Suppressor macrophage treated with lipopolysaccharide for 1 hour (primary cell): ENCODE results near the gene FAM98C.
"Not testable (repeated sequence)": the region's sequence is repeated elsewhere in the genome, so short reads cannot be mapped to it uniquely, and the experiment has no call there.

ENCODE experiments used
- DNase-seq, 3 donors: peaks; one replicate each; pipeline ENCODE4 v3.0.0-alpha.2; 2020 to 2022

FAM98C gene

DNA sequence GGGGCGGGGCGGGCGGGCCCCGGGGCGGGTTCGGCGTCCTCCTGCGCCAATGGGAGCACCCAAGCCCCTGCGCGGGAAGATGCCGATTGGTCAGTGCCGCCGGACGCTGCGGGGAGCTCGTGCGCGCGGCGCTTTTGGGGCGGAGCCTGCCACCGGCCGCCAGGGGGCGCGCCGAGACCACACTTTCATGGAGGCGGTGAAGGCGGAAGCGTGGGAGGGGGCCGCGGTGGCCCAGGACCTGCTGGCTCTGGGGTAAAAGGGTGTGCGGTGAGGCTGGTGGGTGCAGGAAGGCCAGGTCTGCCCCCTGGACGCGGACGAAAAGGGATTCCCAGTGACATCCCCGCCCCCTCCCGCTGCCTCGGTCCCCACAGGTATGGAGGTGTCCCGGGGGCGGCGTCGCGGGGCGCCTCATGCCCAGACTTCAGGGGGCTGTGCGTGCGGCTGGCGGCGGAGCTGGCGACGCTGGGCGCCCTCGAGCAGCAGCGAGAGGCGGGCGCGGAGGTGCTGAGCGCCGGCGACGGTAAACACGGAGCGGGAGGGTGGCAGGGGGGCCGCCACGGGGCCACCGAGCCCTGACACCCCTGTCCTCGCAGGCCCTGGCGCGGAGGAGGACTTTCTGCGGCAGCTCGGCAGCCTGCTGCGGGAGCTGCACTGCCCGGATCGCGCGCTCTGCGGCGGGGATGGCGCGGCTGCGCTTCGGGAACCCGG is at the start of gene FAM98C:
Gene FAM98C, plus strand, starts transcription at position 127 of the 708 bp plus-strand sequence. Its CDS starts 61 bp downstream, at position 188.
- peak; percentile 98 to 99 (median 99) for DNase-seq

DNA sequence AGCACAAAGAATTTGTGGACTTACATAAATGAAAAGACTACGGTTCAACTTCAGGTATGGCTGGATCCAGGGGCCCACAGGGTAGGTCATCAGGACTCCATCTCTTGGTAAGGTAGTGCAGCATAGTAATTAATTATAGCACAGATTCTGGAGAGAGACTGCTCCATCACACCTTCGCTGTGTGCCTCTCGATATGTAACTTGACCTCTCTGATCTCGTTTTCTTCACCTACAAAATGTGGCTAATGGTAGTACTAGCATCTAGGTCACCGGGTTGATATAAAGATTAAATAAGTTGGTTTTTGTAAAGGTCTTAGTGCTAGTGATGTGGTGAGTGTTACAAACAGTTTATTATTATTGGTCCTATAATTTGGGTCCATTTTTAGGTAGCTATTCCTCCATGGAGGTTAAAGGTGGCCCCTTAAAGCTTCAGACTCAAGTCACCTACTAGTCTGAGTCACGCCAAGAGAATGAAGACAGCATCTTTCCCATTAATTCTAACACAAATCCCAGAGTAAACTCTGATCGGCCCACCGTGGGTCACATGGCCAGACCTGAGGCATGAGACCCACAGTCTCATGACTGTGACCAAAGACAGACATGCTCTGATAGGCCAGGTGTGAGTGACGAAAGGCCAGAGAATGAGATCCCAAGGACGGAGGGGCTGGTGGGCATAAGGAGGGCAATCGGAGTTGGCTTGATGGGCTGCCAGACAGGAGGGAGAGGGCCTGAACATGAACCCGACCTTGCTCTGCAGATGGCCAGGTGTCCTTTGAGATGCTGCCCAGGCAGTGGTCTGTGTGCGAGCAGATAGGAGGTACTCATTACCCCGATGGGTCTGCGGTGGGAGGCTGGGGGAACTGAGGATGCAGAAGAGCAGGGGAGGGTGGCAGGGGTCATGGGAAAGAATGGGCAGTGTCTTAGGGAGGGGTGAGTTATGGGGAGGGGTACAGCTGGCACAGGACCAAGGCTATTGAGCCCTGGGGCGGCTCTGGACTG is 46.9 kb upstream of the FAM98C start:
- no peak for DNase-seq

DNA sequence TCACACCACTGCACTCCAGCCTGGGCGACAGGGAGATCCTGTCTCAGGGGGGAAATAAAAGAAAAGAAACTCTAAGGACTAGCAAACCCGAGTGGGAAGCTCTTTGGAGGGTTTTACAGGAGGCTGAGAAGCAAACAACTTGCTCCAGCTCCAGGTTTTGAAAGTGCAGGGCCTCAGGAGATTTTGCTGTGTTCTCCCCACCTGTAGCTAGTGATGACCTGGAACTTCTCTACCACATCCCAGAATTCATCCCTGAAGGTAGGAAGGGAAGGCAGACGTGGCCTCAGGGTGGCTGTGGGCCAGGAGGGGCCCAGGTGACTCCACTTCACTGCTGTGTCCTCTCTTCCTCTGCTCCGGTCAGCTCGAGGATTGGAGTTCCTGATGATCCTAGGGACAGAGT is 44.8 kb upstream of the FAM98C start:
- no peak for DNase-seq

DNA sequence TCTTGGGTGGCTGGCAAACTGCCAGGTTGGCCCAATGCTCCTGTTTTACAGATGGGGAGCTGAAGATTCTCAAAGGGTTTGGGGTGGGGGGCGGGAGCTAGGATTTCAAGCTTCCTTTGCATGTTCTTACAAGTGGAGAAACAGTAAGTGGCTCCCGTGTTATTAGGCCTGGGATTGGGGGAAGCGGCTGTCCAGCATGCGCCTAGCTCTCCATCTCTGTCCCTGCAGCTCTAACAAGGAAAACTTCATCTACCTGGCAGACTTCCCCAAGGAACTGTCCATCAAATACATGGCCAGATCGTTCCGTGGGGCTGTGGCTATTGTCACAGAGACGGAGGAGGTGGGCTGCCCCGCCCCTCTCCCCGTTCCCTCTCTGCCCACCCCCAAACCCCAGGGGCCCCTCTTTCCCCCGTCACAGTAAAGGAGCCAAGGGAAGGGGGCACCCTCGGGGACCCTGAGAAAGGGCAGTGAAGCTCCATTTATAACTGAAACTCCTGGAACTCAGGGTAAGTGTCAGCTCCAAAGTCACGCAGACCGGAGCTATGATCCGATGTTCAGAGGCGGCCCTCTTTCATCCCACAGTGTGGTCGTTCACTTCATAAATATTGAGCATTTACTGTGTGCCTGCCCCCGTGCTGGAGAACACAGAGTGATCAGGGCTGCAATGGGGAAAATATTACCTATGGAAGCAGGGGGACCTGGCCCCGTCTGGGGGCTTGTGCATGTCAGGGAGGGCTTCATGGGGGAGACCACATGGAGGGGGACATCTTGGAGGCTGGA is 43.5 kb upstream of the FAM98C start:
- no peak for DNase-seq

DNA sequence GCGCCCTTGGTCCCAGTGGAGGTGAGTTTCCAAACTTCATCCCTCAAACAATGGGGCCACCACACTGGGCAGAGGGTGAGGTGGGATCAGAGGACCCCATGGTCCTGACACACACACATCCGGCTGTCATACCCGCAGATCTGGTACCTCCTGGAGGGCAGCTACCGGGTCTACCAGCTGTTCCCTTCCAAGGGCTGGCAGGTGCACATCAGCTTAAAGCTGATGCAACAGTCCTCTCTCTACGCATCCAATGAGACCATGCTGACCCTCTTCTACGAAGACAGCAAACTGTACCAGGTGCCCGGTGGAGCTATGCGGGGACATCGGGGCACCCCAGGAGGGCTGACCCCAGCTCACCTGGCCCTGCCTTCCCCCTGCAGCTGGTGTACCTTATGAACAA is 42.5 kb upstream of the FAM98C start:
- DNase-seq = no peak

DNA sequence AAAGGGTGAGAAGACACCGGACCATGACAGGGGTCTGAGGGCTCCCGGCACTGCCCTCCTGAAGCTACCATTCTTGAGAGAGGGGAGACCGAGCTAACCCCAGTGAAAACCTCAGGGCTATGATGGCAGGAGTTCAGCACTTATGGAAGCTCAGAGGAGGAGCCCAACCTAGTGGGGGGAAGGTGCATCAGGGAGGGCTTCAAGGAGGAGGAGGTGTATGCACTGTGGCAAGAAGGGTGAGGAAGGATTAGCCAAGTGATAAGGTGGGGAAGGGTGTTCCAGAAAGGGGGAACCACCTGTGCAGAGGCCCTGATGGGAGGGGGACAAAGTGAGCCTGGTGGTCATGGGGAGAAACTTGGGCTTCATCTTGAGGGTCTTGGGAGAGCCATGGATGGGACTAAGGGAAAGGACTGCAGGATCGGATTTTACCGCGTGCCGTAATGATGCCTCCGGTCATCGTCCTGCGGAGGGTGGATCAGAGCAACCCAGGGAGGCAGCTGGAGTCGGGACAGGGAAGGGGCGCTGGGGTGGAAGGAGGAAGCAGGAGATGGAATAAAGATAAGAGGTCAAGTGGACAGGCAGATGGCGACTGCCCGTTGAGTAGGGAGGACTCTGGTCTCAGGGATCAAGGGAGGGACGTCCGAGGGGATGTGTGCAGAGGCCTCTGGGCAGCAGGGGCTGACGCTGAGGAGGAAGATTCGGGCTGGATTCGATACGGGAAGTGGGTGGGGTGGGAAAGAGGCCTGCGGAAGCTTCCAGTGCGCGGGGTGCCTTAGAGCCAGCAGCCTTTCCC is 41.9 kb upstream of the FAM98C start:
- DNase-seq = no peak

DNA sequence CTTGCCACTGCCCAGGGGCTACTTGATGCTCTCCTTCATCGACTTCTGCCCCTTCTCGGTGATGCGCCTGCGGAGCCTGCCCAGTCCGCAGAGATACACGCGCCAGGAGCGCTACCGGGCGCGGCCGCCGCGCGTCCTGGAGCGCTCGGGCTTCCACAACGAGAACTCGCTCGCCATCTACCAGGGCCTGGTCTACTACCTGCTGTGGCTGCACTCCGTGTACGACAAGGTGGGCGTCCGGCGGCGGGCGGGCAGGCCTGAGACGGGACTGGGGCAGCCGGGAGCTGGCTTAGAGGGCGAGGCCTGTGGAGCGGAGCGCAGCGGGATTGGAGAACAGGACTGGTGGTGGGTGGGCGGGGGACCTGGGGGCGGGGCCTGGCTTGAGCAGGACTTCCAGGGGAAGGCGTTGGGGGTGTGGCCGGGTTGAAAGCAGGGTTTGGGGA is 41.2 kb upstream of the FAM98C start:
- peak; percentile 82 to 93 (median 88) for DNase-seq

DNA sequence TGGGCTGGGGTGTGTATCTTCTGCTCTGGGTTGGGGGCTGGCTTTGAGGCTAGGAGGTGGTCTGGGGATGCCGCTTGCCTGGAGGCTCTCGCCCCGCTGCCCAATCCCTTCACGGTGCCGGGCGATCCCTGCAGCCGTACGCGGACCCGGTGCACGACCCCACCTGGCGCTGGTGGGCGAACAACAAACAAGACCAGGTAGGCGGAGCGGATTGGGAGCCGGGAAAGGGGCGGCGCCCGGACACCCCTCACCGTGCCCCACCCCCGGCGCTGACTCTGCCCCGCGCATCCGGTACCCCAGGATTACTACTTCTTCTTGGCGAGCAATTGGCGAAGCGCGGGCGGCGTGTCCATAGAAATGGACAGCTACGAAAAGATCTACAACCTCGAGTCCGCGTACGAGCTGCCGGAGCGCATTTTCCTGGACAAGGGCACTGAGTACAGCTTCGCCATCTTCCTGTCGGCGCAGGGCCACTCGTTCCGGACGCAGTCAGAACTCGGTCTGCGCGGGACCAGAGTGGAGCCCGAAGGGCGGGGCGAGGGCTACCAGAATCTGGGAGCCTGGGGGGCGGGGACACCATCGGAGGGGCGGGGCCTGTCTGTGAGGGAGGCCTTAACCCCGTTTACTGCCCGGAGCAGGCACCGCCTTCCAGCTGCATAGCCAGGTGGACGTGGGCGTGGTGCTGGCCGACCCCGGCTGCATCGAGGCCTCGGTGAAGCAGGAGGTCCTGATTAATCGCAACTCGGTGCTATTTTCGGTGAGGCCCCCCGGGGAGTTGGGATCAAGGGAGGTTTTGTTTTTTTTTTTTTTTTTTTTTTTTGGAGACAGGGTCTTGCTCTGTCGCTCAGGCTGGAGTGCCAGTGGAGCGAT is 40.6 kb upstream of the FAM98C start:
- peak; percentile 85 to 95 (median 90) for DNase-seq

DNA sequence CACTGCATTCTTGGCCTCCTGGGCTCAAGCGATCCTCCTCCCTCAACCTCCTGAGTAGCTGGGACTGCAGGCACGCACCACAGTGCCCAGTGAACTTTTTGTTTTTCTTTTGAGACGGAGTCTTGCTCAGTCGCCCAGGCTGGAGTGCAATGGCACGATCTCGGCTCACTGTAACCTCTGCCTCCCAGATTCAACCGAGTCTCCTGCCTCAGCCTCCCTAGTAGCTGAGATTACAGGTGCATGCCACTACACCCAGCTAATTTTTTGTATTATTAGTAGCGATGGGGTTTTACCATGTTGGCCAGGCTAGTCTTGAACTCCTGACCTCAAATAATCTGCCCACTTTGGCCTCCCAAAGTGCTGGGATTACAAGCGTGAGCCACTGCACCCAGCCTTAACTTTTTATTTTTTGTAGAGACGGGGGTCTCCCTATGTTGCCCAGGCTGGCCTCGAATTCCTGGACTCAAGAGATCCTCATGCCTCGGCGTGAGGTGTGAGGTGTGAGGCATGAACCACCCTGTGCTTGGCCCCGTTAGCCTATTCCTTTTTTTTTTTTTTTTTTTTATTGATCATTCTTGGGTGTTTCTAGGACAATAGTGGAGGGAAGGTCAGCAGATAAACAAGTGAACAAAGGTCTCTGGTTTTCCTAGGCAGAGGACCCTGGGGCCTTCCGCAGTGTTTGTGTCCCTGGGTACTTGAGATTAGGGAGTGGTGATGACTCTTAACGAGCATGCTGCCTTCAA is 39.8 kb upstream of the FAM98C start:
- DNase-seq = not testable (repeated sequence)

DNA sequence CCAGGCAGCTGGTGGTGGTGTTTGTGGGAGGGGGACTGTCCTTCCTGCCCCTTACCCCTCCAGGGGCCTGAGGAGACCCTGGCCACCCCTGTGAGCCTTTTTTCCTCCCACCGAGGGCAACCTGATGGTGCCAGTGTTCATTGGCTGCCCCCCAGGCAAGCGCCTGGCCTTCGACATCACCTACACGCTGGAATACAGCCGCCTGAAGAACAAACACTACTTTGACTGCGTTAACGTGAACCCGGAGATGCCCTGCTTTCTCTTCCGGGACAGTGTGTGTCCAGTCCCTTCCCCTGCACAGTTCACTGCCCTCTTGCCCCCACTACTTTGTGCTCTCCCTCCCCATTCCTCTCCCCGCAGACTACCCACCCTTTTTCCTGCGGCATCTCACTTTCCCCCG is 35.9 kb upstream of the FAM98C start:
- DNase-seq = no peak

DNA sequence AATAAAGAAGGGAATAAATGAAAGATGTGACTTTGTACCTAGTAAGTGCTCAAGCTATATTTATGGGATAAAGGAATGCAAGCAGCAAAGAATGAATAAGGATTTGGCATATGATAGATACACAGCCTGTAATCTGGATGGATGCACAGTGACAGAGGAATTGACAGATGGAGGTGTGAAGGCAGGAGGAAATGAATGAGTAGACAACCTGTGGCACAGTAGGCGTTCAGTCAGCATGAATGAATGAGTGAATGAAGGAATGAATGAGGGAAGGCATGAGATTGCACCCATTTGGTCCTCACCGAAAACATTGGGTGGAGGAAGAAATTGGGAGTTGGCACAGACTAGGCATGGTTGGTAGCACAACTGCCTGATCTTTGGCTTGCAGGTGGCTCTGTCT is 33.3 kb upstream of the FAM98C start:
- no peak for DNase-seq

DNA sequence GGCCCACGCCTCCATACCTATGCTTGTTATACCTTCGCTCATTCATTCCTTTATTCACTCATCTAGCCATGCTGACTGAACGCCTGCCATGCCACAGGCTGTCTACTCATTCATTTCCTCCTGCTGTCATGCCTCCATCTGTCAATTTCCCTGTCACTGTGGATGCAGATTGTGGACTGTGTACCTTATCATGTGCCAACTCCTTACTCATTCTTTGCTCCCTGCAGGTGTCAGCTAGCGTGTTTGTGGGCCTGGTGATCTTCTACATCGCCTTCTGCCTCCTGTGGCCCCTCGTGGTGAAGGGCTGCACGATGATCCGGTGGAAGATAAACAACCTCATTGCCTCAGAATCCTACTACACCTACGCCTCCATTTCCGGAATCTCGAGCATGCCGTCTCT is 32.6 kb upstream of the FAM98C start:
- DNase-seq = no peak

DNA sequence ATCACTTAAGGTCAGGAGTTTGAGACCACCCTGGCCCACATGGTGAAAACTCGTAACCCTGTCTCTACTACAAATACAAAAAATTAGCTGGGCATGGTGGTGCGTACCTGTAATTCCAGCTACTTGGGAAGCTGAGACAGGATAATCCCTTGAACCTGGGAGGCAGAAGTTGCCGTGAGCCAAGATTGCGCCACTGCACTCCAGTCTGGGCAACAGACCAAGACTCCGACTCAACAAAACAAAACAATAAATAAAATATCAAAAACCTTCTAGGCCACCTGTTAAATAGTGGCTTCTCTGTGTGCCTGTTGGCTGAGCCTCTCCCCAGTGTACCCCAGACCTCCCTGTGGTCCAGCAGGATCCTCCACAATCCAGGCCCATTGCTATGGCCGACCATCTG is 31.8 kb upstream of the FAM98C start:
- DNase-seq = no peak

DNA sequence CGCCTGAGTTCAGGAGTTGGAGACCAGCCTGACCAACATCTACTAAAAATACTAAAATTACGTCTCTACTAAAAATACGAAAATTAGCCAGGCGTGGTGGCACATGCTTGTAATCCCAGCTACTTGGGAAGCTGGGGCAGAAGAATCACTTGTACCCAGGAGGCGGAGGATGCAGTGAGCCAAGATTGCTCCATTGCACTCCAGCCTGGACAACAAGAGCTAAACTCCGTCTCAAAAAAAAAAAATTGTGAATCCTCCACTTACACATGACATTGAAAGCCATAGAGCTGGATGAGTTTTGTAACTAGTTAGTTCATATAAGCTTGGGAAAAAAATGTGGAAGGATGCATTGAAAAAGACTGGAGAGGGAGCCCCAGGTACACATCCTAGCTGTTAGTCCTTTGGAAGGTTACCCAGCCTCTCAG is 29.0 kb upstream of the FAM98C start:
- no peak for DNase-seq

DNA sequence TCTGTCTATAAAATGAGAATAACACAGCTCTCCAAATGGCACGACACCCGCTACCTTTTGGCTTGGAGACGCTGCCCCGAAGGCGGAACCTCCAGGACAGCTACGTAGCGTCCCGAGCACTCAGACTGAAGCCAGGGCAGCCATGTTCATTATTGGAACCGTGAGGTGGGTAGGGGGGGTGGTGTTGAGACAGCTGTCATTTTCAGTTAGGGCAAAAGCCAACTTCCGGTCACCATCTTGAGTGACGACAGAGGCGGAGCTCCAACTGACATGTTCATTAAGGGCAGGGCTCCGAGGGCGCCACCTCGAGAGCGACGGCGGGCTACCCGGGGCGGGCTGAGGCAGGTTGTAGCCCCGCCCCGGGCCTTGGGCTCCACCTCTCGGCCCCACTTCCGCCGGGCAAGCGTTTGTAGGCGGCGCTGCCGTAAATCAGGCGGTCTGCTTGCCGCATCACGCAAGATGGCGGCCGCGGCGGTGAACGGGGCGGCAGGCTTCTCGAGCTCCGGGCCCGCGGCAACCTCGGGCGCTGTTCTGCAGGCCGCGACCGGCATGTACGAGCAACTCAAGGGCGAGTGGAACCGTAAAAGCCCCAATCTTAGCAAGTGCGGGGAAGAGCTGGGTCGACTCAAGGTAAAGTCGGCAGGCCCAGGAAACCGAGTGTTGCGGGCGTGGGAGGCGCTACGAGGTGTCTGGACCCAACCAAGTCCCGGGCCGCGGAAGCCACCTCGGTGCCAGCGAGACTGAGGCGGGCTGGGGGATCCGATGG is 28.4 kb upstream of the FAM98C start, which contains the start of gene PSMD8:
Gene PSMD8, plus strand, starts transcription at position 240 of the 766 bp plus-strand sequence. Its CDS starts 31 bp downstream, at position 271.
- DNase-seq = peak; percentile 100

DNA sequence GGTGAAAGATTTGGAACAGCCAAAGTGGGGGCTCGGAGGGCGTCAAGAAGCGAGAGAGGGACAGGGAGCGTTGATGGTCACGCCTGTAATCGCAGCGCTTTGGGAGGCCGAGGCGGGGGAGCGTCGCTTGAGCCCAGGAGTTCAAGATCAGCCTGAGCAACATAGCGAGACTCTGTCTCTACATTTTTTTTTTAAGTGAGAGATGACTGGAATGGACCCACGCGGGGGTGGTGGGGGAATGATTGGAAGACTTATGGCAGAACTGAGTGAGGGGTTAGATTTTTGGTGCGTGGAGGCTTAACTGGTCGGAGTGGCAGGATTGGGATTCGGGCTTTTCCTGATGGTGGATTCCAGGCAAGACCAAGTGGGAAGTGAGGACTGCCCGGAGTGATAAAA is 27.8 kb upstream of the FAM98C start:
- DNase-seq = no peak

DNA sequence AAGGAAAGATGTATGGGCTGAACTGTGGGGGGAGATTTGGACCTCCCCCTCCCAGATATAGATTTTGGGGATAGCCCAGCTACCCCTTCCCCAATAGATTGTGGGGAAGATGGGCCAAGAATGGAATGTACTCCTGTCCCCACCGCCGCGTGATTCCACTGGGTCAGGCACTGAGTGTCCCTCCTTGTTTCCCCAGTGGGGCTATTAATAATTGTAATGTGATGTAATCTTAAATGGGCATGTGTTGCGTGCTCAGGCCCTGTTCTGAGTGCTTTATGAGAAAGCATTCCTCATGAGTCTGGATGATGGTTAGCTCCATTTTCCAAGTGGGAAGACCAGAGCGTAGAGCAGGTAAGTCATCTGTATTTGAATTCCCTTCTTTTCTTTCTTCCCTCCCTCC is 27.1 kb upstream of the FAM98C start:
- DNase-seq = peak; percentile 36 to 59 (median 55)

DNA sequence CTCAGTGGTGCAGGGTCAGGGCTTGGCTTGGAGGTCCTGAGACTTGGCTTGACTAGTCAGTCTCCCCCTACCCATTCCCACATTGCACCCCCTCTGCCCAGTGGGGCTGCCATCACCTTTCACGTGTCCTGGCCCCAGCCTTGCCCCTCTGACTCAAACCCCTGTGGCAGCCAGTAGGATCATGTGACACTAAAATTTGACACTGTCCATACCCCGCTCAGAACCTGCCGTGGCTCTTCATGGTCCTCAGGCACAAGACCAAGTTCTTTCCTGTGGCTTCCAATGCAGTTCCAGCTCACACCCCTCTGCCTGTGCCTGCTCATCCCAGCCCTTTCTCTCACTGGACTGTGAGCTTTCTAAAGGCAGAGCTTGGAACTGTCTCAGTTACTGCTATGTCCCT is 26.3 kb upstream of the FAM98C start:
- DNase-seq = no peak

DNA sequence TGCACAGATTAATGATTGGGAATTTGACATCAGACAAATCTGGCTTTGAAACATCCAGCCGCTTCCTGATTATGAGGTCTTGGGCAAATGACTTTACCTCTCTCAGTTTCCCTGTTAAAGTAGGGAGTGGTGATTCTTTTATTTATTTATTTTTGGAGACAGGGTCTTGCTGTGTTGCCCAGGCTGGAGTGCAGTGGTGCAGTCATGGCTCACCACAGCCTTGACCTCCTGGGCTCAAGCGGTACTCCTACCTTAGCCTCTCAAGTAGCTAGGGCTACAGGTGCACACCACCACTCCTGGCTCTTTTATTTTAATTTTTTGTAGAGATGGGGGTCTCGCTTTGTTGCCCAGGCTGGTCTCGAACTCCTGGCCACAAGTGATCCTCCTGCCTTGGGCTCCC is 25.8 kb upstream of the FAM98C start:
- no peak for DNase-seq
